A549 treated with DMSO at 1 μM for 4 hours (cell line): Measurements from ENCODE around the gene DRD5. TPM values are rescaled to one million over a fixed set of nuclear protein-coding genes. Genes with fewer than 3 reads are reported as not detected.

ENCODE experiments used
- total RNA-seq: library from RNA; stranded (reverse); fragments of 200-300 nt; extraction: Qiagen RNA extraction; gene quantifications from 5 replicates; pipeline ENCODE4 v1.2.3, GENCODE V29; 2022; ENCODE audit warnings: low read depth

Gene DRD5
- total RNA-seq, result not detected in 5 replicates

DNA sequence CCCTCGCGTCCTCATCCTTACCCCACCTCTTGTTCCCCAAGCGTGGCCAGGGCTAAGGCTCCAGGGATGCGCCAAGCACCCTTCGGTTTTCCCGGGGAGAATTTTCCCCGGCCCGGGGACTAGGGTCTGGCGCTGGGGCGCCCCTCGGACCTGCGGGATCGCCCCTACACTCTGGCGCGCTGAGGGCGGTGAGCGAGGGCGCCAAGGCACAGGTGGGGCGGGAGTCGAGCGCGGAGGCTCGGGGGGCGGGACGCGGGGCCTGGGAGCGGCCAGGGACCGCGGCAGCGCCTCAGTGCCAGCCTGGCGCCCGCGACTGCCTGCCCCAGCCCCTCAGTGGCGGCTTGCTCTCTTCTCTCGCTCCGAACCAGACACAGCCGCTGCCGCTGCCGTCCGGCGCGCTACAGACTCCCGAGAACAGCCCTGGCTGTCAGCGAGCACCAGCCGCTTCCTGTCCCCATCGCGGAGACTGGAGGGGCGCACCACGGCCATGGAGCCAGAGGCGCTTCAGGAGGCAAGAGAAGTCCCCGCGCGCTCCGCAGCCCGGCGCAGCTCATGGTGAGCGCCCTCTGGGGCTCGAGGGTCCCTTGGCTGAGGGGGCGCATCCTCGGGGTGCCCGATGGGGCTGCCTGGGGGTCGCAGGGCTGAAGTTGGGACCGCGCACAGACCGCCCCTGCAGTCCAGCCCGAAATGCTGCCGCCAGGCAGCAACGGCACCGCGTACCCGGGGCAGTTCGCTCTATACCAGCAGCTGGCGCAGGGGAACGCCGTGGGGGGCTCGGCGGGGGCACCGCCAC, at the start of gene DRD5:
TSS of gene DRD5 (plus strand) at position 292 of the 793 bp plus-strand sequence. CDS start at position 688, 396 bp downstream.

Other genes with a start within 250 kb of the DRD5 start
- 0.23 to 0.84 TPM (median 0.36 TPM) in 5 replicates for gene SLC2A9, start 239.9 kb downstream of the DRD5 start, total RNA-seq